Mesenchymal stem cell (in vitro differentiated cells and primary cell): ENCODE data around the gene CRTC1.
A peak's percentile ranks its signal among the peaks of the same experiment; 100 is the strongest.

Source experiments
- DNase-seq: peaks from one replicate; pipeline ENCODE4 v3.0.0-alpha.2; 2013
- H2AFZ ChIP-seq: one replicate; pipeline ENCODE4 v1.6.1; 2013; ENCODE audit warnings: low read depth, mild to moderate bottlenecking, control low read depth, inconsistent platforms, low read length, moderate library complexity
- H2AK5ac ChIP-seq: 2 replicates; pipeline ENCODE4 v1.6.1; 2013; ENCODE audit warnings: low read length, moderate library complexity, mild to moderate bottlenecking, inconsistent platforms; ENCODE audit not compliant: severe bottlenecking
- H2BK120ac ChIP-seq: one replicate; pipeline ENCODE4 v1.6.1; 2013; ENCODE audit warnings: low read depth, mild to moderate bottlenecking, inconsistent platforms, low read length, moderate library complexity
- H2BK12ac ChIP-seq, 2 experiments: one replicate each; pipeline ENCODE4 v1.6.1; 2013; ENCODE audit warnings: inconsistent platforms in 2 of 2, low read length in 2 of 2, mild to moderate bottlenecking in 2 of 2, moderate library complexity in 2 of 2, control low read depth in 1 of 2
- H2BK15ac ChIP-seq: one replicate; pipeline ENCODE4 v1.6.1; 2013; ENCODE audit warnings: mild to moderate bottlenecking, low read depth, inconsistent platforms; ENCODE audit not compliant: poor library complexity, severe bottlenecking
- H2BK5ac ChIP-seq: 2 replicates; pipeline ENCODE4 v1.6.1; 2013; ENCODE audit warnings: low read depth, mild to moderate bottlenecking, low read length, control low read depth, inconsistent platforms; ENCODE audit not compliant: poor library complexity, severe bottlenecking
- H3K14ac ChIP-seq, 2 experiments: one replicate each; pipeline ENCODE4 v1.6.1; 2013; ENCODE audit warnings: inconsistent platforms in 2 of 2, low read length in 2 of 2, control low read depth in 1 of 2, mild to moderate bottlenecking in 1 of 2, moderate library complexity in 1 of 2
- H3K18ac ChIP-seq, 2 experiments: one replicate each; pipeline ENCODE4 v1.6.1; 2013; ENCODE audit warnings: inconsistent platforms in 2 of 2, low read length in 2 of 2, control low read depth in 1 of 2, low read depth in 1 of 2, mild to moderate bottlenecking in 1 of 2
- H3K23ac ChIP-seq, 2 experiments: one replicate each; pipeline ENCODE4 v1.6.1; 2013; ENCODE audit warnings: inconsistent platforms in 2 of 2, low read length in 2 of 2, mild to moderate bottlenecking in 2 of 2, moderate library complexity in 2 of 2, control low read depth in 1 of 2
- H3K27ac ChIP-seq: 2 replicates; pipeline ENCODE4 v1.5.1; 2013; ENCODE audit warnings: mild to moderate bottlenecking, moderate library complexity, low read length, control low read depth, inconsistent platforms; ENCODE audit not compliant: poor library complexity, severe bottlenecking
- H3K27me3 ChIP-seq, 2 experiments: 2 replicates each; pipeline versions ENCODE4 v1.6.1 to v1.7.0; 2013; ENCODE audit warnings: low read length in 2 of 2, mild to moderate bottlenecking in 2 of 2, moderate library complexity in 2 of 2, control low read depth in 1 of 2, inconsistent platforms in 1 of 2; ENCODE audit not compliant: control insufficient read depth in 1 of 2, insufficient read depth in 1 of 2
- H3K36me3 ChIP-seq, 2 experiments: 2 replicates each; pipeline versions ENCODE4 v1.6.1 to v1.7.0; 2013; ENCODE audit warnings: low read length in 2 of 2, control low read depth in 1 of 2, inconsistent platforms in 1 of 2, low read depth in 1 of 2, mild to moderate bottlenecking in 1 of 2; ENCODE audit not compliant: insufficient read depth in 2 of 2, control insufficient read depth in 1 of 2
- H3K4ac ChIP-seq, 2 experiments: one replicate each; pipeline ENCODE4 v1.6.1; 2013; ENCODE audit warnings: inconsistent platforms in 2 of 2, low read length in 2 of 2, mild to moderate bottlenecking in 2 of 2, moderate library complexity in 2 of 2, control low read depth in 1 of 2, low read depth in 1 of 2
- H3K4me1 ChIP-seq: 2 replicates; pipeline ENCODE4 v1.6.1; 2013; ENCODE audit warnings: low read depth, low read length, control low read depth; ENCODE audit not compliant: control insufficient read depth, insufficient read depth
- H3K4me2 ChIP-seq: 2 replicates; pipeline ENCODE4 v1.6.1; 2013; ENCODE audit warnings: low read length, mild to moderate bottlenecking, inconsistent platforms; ENCODE audit not compliant: poor library complexity, severe bottlenecking
- H3K4me3 ChIP-seq, 2 experiments: 2 replicates each; pipeline versions ENCODE4 v1.5.1 to v1.7.0; 2013; ENCODE audit warnings: low read length in 2 of 2, mild to moderate bottlenecking in 2 of 2, control low read depth in 1 of 2, low read depth in 1 of 2; ENCODE audit not compliant: insufficient read depth in 1 of 2
- H3K79me1 ChIP-seq: replicated peaks from 2 replicates; pipeline ENCODE4 v1.6.1; 2013; ENCODE audit warnings: mild to moderate bottlenecking, control low read depth, low read length, inconsistent platforms; ENCODE audit not compliant: poor library complexity, severe bottlenecking
- H3K9ac ChIP-seq: 2 replicates; pipeline ENCODE4 v1.7.0; 2013; ENCODE audit warnings: mild to moderate bottlenecking, low read length, moderate library complexity
- H3K9me3 ChIP-seq: 2 replicates; pipeline ENCODE4 v1.7.0; 2013; ENCODE audit warnings: mild to moderate bottlenecking, low read length; ENCODE audit not compliant: control insufficient read depth
- H4K8ac ChIP-seq: one replicate; pipeline ENCODE4 v1.6.1; 2013; ENCODE audit warnings: inconsistent platforms, mild to moderate bottlenecking, low read length, moderate library complexity
- H4K91ac ChIP-seq: one replicate; pipeline ENCODE4 v1.6.1; 2013; ENCODE audit warnings: mild to moderate bottlenecking, low read length, inconsistent platforms
- WGBS: methylation state at CpG from one replicate; pipeline ENCODE4 v1.1.7; 2013; ENCODE audit warnings: mixed read lengths; 5-methylcytosine and 5-hydroxymethylcytosine counted together

Gene CRTC1

DNA sequence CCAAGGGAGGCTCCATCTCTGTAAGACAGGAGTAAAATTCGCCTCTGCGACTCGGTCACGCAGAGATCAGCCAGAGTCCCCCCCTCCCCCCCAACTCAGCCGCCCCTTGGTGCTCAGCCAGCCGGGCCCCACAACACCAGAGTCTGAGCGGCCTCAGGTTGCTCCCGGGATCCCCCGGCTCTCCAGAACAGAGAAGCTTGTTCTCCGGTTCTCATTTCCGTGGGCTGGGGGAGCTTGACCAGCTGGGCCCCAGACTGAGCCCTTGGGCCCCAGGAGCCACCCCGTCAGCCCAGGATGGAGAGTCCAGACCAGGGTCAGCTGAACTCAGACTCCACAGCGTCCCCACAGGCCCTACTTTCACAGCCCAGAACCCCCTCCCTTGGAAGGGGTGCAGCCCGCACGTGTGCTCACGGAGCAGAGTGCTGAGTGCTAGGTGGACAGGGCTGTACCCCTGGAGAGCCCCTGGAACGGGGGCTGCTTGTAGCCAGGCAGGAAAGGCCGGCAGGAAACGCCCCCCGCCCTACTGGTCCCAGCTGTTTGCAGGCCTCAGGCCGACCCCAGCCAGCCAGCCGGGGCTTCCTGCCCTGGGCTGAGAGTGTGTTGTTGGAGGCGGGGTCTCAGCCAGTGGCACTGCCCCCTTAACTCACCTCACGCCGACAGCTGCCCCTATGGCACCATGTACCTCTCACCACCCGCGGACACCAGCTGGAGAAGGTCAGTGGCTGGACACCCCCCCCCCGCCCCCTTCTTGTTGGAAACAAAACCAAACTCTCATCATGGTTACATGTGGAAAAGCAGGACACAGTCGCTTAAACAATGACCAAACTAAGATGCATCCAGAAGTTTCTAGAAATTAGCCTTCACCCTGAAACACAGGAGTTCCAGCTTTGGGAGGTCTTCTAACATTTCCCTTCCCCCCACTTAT lies 63.2 kb downstream of the CRTC1 start:
- Histone ChIP-seq H3K4me1 (peaks cover 16% of the 10 kb centered on the region), H2BK15ac (no peak overlapping the region), H2AFZ (no peak overlapping the region), H3K9ac (no peak overlapping the region), H3K79me1 (peaks cover 1% of the 10 kb centered on the region), H4K8ac (peak overlapping the region; percentile 40), H3K23ac (no peak overlapping the region), H2AK5ac (no peak overlapping the region), H3K27ac (no peak overlapping the region), H3K9me3 (no peaks in the 10 kb centered on the region), H3K14ac (peak overlapping the region in 1 of 2 experiments; percentile 27), H4K91ac (no peak overlapping the region), H2BK5ac (no peak overlapping the region), H2BK120ac (no peak overlapping the region), H2BK12ac (peak overlapping the region in 1 of 2 experiments; percentile 25), H3K27me3 (no peaks in the 10 kb centered on the region), H3K4ac (no peak overlapping the region), H3K18ac (no peak overlapping the region), H3K4me2 (no peak overlapping the region), H3K36me3 (peaks cover 23 to 50% of the 10 kb centered on the region in 2 experiments), H3K4me3 (no peak overlapping the region)
- WGBS: 69% methylated on average over 28 of the region's 29 CpGs
- no peak for DNase-seq

DNA sequence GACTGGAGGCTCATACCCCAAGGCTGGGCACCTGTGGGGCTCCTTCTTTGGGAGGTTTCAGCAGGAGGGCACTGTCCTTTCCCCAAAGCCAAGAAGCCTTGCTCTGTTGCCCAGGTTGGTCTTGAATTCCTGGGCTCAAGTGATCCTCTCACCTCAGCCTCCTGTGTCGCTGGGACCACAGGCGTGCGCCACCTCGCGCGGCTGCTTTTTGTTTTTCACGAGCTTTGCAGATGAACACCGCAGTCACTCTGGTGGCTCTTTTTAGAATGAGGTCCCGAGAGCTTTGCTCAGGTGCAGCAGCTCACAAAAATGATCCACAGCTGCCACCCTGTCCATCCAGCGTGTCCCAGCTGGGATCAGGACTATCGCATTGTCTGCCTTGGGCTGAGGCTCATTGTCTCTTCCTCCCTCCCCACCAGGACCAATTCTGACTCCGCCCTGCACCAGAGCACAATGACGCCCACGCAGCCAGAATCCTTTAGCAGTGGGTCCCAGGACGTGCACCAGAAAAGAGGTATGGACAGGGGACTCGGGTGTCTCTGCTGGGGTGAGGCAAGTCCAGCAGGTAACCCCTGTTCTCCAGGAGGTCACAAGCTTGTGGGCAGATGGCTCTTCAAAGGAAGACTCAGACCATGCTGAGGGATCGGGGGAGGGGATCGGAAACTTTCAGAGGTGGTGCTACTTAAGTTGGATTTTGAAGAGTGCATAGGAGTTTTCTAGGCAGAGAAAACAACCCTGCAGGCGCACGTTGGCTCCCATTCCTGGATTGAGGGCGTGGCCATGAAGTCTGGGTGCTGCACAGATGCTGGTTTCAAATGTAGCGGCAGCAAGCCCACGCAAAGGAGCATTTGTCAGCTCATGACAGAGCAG lies 66.1 kb downstream of the CRTC1 start:
- Histone ChIP-seq H3K4ac (no peak overlapping the region), H3K14ac (peak overlapping the region in 1 of 2 experiments; percentile 44), H3K27ac (no peak overlapping the region), H3K9me3 (no peaks in the 10 kb centered on the region), H2AK5ac (no peak overlapping the region), H2BK120ac (no peak overlapping the region), H3K23ac (no peak overlapping the region), H2BK15ac (no peak overlapping the region), H2BK5ac (no peak overlapping the region), H4K91ac (no peak overlapping the region), H2AFZ (no peak overlapping the region), H3K4me2 (no peak overlapping the region), H3K27me3 (no peaks in the 10 kb centered on the region), H3K36me3 (peaks cover 30 to 43% of the 10 kb centered on the region in 2 experiments), H3K9ac (no peak overlapping the region), H3K79me1 (peaks cover 1% of the 10 kb centered on the region), H3K4me3 (no peak overlapping the region), H3K18ac (no peak overlapping the region), H2BK12ac (no peak overlapping the region), H4K8ac (no peak overlapping the region), H3K4me1 (peaks cover 6% of the 10 kb centered on the region)
- WGBS: 89% methylated on average over 23 of the region's 23 CpGs
- DNase-seq: no peak

DNA sequence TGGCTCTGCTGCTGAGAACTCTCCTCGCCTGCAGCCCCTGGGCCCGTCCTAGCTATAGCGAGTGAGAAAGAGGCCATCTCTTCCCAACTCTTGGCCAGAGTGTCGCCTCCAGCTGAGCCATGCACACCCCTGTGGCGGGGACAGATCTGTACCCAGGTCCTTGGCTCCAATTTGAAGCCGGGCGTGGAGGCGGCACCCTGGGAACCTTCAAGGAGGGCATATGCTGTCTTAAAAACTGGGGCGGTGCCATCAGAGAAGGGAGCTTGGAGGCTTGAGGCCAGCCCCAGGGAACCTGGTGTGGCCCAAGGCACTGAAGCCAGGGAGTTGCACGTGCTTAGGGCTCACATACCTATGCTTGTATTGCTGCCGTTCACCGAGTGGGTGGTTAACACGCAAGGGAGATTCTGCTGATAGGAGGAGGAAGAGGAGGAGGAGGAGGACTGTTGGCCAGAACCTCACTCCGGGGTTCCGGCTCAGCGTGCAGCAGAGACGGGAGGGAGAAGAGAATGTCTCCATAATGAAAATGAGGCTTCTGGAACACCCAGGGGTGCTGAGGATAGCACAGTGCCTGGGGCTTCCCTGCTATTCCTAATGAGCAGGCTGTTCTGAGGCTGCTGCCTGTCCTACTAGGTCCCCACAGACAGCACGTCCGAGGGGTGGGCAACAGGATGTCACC lies 67.0 kb downstream of the CRTC1 start:
- no peak overlapping the region for H2AK5ac ChIP-seq
- WGBS: 92% methylated on average over 19 of the region's 19 CpGs

More for the DNA sequence above, 67.0 kb downstream of the CRTC1 start:
- DNase-seq: no peak
- H3K9ac ChIP-seq: no peak overlapping the region
- no peak overlapping the region for H4K91ac ChIP-seq
- H3K9me3 ChIP-seq: no peaks in the 10 kb centered on the region
- H2BK12ac ChIP-seq: no peak overlapping the region
- H3K4me1 ChIP-seq: peaks cover 4% of the 10 kb centered on the region
- H3K4me2 ChIP-seq: no peak overlapping the region
- peaks cover 30 to 37% of the 10 kb centered on the region in 2 experiments for H3K36me3 ChIP-seq
- no peak overlapping the region for H3K18ac ChIP-seq
- no peak overlapping the region for H3K27ac ChIP-seq
- no peak overlapping the region for H2BK5ac ChIP-seq
- H2AFZ ChIP-seq: no peak overlapping the region
- H2BK15ac ChIP-seq: no peak overlapping the region
- H3K4ac ChIP-seq: no peak overlapping the region
- no peak overlapping the region for H4K8ac ChIP-seq
- H3K4me3 ChIP-seq: no peak overlapping the region
- no peaks in the 10 kb centered on the region for H3K27me3 ChIP-seq
- H3K79me1 ChIP-seq: peaks cover 1% of the 10 kb centered on the region
- no peak overlapping the region for H2BK120ac ChIP-seq
- H3K23ac ChIP-seq: no peak overlapping the region
- H3K14ac ChIP-seq: no peak overlapping the region
